ENCODE measurements around the gene HEATR3.

DNA sequence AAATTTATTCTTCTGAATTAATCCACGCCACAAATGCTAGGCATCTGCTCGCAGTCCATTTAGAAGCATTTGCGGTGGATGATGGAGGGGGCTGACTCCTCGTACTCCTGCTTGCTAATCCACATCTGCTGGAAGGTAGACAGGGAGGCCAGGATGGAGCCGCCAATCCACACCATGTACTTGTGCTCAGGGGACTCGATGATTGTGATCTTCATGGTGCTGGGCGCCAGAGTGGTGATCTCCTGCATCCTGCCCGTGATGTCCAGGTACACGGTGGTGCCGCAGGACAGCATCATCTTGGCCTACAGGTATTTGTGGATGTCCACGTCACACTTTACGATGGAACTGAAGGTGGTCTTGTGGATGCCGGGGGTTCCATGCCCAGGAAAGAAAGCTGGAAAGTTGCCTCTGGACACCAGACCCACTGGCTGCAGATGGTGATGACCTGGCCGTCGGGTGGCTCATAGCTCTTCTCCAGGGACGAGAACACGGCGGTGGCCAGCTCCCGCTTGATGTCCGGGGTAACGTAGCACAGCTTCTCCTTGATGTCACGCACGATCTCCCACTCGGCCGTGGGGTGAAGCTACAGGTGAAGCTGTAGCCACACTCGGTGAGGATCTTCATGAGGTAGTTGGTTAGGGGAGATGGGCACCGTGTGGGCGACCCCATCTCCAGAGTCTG is 7.5 kb upstream of the HEATR3 start:
- TF ChIP-seq GATA2 (IDR thresholded peaks at IDR 0.05; ENCODE audit: low read depth, low read length) (no peak), GATA3 (IDR thresholded peaks at IDR 0.05; ENCODE audit: low read depth, low read length) (no peak)
